ENCODE results near the gene RSPH4A.

DNA sequence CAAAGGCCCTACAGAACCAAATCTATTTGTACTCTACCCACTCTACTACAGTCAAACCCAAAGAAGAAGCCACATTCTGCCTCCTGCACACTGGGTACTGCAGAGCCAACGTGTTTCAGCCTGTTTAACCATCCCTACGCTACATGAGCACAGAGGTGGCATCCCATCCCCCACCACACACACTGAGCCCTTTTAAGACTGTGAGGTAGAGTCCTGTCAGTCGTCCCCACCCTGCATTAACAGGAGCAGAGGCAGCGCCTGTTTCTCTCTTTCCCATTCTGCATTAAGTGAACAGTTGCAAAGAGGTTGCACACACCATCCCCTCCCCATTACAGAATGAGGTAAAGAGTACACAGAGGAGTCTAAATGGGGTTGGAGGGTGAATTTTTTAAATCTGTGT, 5.2 kb upstream of the RSPH4A start:
- TF ChIP-seq, protein P1, sequence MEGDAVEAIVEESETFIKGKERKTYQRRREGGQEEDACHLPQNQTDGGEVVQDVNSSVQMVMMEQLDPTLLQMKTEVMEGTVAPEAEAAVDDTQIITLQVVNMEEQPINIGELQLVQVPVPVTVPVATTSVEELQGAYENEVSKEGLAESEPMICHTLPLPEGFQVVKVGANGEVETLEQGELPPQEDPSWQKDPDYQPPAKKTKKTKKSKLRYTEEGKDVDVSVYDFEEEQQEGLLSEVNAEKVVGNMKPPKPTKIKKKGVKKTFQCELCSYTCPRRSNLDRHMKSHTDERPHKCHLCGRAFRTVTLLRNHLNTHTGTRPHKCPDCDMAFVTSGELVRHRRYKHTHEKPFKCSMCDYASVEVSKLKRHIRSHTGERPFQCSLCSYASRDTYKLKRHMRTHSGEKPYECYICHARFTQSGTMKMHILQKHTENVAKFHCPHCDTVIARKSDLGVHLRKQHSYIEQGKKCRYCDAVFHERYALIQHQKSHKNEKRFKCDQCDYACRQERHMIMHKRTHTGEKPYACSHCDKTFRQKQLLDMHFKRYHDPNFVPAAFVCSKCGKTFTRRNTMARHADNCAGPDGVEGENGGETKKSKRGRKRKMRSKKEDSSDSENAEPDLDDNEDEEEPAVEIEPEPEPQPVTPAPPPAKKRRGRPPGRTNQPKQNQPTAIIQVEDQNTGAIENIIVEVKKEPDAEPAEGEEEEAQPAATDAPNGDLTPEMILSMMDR (IDR thresholded peaks at IDR 0.05) = no peak
- no peak for TF ChIP-seq POLR2A (IDR thresholded peaks at IDR 0.05)
- TF ChIP-seq POLR2AphosphoS5 (IDR thresholded peaks at IDR 0.05) = no peak
